Bronchial epithelial cell (primary cell): ENCODE data around the gene OGFOD3. TPM values are rescaled to one million over a fixed set of nuclear protein-coding genes. Genes with fewer than 3 reads are reported as not detected.
"Not testable (repeated sequence)": the region's sequence is repeated elsewhere in the genome, so short reads cannot be mapped to it uniquely, and the experiment has no call there.

Experiments used
- DNase-seq: peaks from one replicate; pipeline ENCODE4 v3.0.0-alpha.2; 2010; ENCODE audit warnings: low read depth
- FAIRE-seq: peaks from 2 replicates; lab custom pipeline; 2011; peaks lifted over from hg19 to GRCh38; lab: Jason Lieb, UNC
- H3K27me3 ChIP-seq: 2 replicates; pipeline ENCODE4 v1.5.1; 2011; ENCODE audit warnings: low read length; ENCODE audit not compliant: control insufficient read depth, insufficient read depth
- H3K36me3 ChIP-seq: 2 replicates; pipeline ENCODE4 v1.5.1; 2011; ENCODE audit warnings: low read length; ENCODE audit not compliant: control insufficient read depth, insufficient read depth
- H3K4me3 ChIP-seq: 2 replicates; pipeline ENCODE4 v1.5.1; 2011; ENCODE audit warnings: mild to moderate bottlenecking, low read depth, low read length, control low read depth
- CTCF ChIP-seq: IDR thresholded peaks from 2 replicates; pipeline ENCODE4 v1.5.1; 2011; ENCODE audit warnings: mild to moderate bottlenecking, moderate library complexity, low read length, control low read depth, inconsistent platforms; ENCODE audit not compliant: insufficient read depth, severe bottlenecking
- total RNA-seq: library from RNA; depleted of rRNA; stranded (reverse); fragments of >200 nt; gene quantifications from 2 replicates; pipeline ENCODE4 v1.2.1, GENCODE V29; 2014

Gene OGFOD3
- total RNA-seq, 1 donor from 2014 or later: 25.0 TPM

DNA sequence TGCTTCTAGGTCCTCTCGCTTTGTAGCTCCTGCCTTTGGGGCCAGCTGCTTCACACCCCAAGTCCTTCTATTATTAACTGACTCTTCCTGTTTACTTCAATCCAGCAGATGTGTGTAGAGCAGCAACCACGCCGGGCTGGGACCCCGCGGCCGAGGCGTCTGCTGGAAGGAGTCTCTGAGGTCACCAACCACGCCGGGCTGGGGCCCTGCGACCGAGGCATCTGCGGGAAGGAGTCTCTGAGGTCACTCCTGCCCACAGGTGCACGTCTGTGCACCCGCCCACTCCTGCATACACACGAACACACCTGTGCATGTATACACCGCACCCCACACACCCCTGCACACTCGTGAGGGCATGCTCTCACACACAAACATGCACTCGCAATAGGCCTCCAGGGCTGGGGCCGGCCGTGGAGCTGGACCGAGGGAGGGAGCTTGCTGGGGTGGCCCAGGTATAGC lies 67.1 kb downstream of the OGFOD3 start:
- FAIRE-seq (no peak), DNase-seq (no peak)
- Histone ChIP-seq H3K36me3 (no peaks in the 10 kb centered on the region), H3K27me3 (peaks cover 3% of the 10 kb centered on the region), H3K4me3 (no peak overlapping the region)
- TF ChIP-seq CTCF: no peak

- TF ChIP-seq CTCF: no peak
- DNase-seq: no peak
- H3K36me3 ChIP-seq: no peaks in the 10 kb centered on the region
- H3K4me3 ChIP-seq: no peak overlapping the region
- peaks cover 3% of the 10 kb centered on the region for H3K27me3 ChIP-seq
- FAIRE-seq: no peak
Measured at GRCh38 chr17:82350182-82351030, 68.0 kb downstream of the OGFOD3 start.

- FAIRE-seq (no peak), DNase-seq (no peak)
- H3K4me3 ChIP-seq: no peak overlapping the region
- H3K36me3 ChIP-seq: no peaks in the 10 kb centered on the region
- peaks cover 3% of the 10 kb centered on the region for H3K27me3 ChIP-seq
- no peak for TF ChIP-seq CTCF
Measured at GRCh38 chr17:82349287-82349701, 69.1 kb downstream of the OGFOD3 start.

DNA sequence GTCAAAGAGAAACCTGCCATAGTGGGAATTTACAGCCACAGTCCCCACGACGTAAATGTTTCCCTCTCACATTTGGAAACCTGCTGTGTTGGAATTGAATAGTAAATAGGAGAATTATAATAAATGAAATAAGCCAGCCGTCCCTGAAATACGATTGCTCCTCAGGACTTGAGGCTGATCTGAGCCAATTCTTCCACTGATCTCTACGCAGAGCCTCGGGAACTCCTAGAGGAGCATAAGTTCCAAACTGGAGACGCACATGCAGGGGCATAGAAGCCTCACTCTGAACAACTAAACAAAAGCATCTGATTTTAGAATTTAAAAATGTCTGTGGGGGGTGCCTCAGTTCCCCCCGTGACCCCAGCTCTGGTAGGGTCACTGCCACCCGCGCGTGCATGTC lies 69.5 kb downstream of the OGFOD3 start:
- DNase-seq (no peak), FAIRE-seq (no peak)
- no peaks in the 10 kb centered on the region for H3K36me3 ChIP-seq
- TF ChIP-seq CTCF: no peak
- H3K4me3 ChIP-seq: no peak overlapping the region
- peaks cover 3% of the 10 kb centered on the region for H3K27me3 ChIP-seq

- no peak for TF ChIP-seq CTCF
- DNase-seq (no peak), FAIRE-seq (no peak)
- Histone ChIP-seq H3K4me3 (no peak overlapping the region), H3K27me3 (peaks cover 3% of the 10 kb centered on the region), H3K36me3 (no peaks in the 10 kb centered on the region)
Measured at GRCh38 chr17:82348434-82348833, 70.0 kb downstream of the OGFOD3 start.

- DNase-seq, H3K27me3 ChIP-seq, H3K4me3 ChIP-seq, FAIRE-seq, H3K36me3 ChIP-seq: not testable (repeated sequence)
Measured at GRCh38 chr17:82347994-82348393, 70.4 kb downstream of the OGFOD3 start.
